ENCODE data around the gene TMIE. TPM values are rescaled to one million over a fixed set of nuclear protein-coding genes. Genes with fewer than 3 reads are reported as not detected.

Gene TMIE
- total and polyA plus RNA-seq, 2 of the 4 experiments (the other 2 are of a cell fraction): 0.12 TPM; not detected in 1

DNA sequence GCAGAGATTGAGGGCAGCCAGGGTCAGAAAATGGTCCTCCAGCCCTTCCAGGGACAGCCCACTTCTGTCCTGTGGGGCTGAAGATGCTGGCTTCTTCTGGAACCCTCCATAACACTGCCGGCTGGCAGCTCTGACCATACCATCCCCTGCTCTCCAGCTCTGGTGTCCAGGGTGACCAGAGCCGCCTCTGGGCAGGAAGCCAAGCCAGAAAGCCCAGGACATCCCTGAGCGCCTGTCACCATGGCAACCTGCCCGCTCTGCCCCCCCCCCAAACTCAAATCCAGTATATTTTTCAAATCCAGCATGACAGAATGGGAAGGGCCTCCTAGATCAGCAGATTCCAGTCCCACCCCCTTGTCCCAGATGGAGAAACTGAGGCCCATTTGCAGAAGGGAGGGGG, 420 bp upstream of the TMIE start:
- no peak overlapping the region for H3K27ac ChIP-seq (ENCODE audit: insufficient read depth, low read length)
- no peak overlapping the region for H3K23ac ChIP-seq (ENCODE audit: low read depth, low read length)
- dilution Hi-C loops (cut with HindIII; ENCODE audit: low sequenced_read_pairs, unreplicated experiment) (no loop called here), intact Hi-C loops (cut with micrococcal nuclease) (no loop called here), in situ Hi-C loops (cut with MboI; ENCODE audit: low sequenced_read_pairs) (loop anchor here (5.0 to 25.0 kb wide), 2 partner anchors 197 to 662 kb away; no protein-coding TSS in a partner anchor)
- no peak overlapping the region for H4K5ac ChIP-seq (ENCODE audit: low read depth, low read length)
- TF ChIP-seq BHLHE40 (IDR thresholded peaks at IDR 0.05; ENCODE audit: low read depth, low read length) (no peak), POLR2A (IDR thresholded peaks at IDR 0.05; ENCODE audit: low read depth, low read length) (no peak), FOS (IDR thresholded peaks at IDR 0.05; ENCODE audit: low read depth, low read length) (no peak), RAD21 (IDR thresholded peaks at IDR 0.05; ENCODE audit: low read length) (no peak), SMC3 (IDR thresholded peaks at IDR 0.05; ENCODE audit: low read depth, low read length) (no peak), RCOR1 (IDR thresholded peaks at IDR 0.05; ENCODE audit: insufficient replicate concordance, low read length) (no peak), CHD1 (IDR thresholded peaks at IDR 0.05; ENCODE audit: low read depth, low read length) (no peak), RFX5 (IDR thresholded peaks at IDR 0.05; ENCODE audit: low read depth, low read length) (no peak), MXI1 (IDR thresholded peaks at IDR 0.05; ENCODE audit: borderline replicate concordance, low read depth, low read length) (no peak), NFE2L2 (IDR thresholded peaks at IDR 0.05; ENCODE audit: low read depth, low read length) (no peak), MAZ (IDR thresholded peaks at IDR 0.05; ENCODE audit: borderline replicate concordance, low read depth, low read length) (no peak)
- TF ChIP-seq, protein P1, sequence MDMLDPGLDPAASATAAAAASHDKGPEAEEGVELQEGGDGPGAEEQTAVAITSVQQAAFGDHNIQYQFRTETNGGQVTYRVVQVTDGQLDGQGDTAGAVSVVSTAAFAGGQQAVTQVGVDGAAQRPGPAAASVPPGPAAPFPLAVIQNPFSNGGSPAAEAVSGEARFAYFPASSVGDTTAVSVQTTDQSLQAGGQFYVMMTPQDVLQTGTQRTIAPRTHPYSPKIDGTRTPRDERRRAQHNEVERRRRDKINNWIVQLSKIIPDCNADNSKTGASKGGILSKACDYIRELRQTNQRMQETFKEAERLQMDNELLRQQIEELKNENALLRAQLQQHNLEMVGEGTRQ (IDR thresholded peaks at IDR 0.05; ENCODE audit: low read depth, low read length): no peak
- H4K8ac ChIP-seq (ENCODE audit: low read depth in 2 of 2, low read length in 2 of 2): no peak overlapping the region
- WGBS, 2 experiments (ENCODE audit: extremely low coverage in 2 of 2, insufficient read length in 1 of 2): 45% methylated on average over 2 of the region's 4 CpGs; no CpG with 5 or more reads in 1 of the 2 experiments
- no peak overlapping the region for H2AFZ ChIP-seq (replicated peaks; ENCODE audit: low read length, poor library complexity)
- H3K56ac ChIP-seq (ENCODE audit: extremely low read depth, insufficient read depth, low read length): no peak overlapping the region
- no peak overlapping the region for H2BK15ac ChIP-seq (ENCODE audit: low read depth, low read length)
- H2AK9ac ChIP-seq (replicated peaks; ENCODE audit: low read depth, low read length, poor library complexity): peak overlapping the region; percentile 61
- no peak overlapping the region for H3K14ac ChIP-seq (replicated peaks; ENCODE audit: low read depth, low read length)
- ChIA-PET POLR2A (ENCODE audit: unreplicated experiment) (no interaction called here), CTCF (no interaction called here)
- H2BK20ac ChIP-seq (ENCODE audit: low read depth, low read length): 0 out of 2 replicates have a peak overlapping the region, but pooled peaks have one; percentile 24
- H3K4me3 ChIP-seq (ENCODE audit: insufficient read depth, low read depth, low read length): no peak overlapping the region
- ATAC-seq (ENCODE audit: low read depth) (no peak), DNase-seq (no peak)
- H4K91ac ChIP-seq (ENCODE audit: insufficient read depth, low read depth, low read length): no peak overlapping the region; the same call in 1 of the 2 replicates
- H2BK120ac ChIP-seq (ENCODE audit: low read depth, low read length): peak overlapping the region; percentile 23; the same call in 1 of the 2 replicates
- peaks cover 4% of the 10 kb centered on the region; the same call in 1 of the 2 replicates for H3K9me1 ChIP-seq (ENCODE audit: insufficient read depth, low read length)
- peaks cover 3% of the 10 kb centered on the region; the same call in 1 of the 2 replicates for H4K20me1 ChIP-seq (ENCODE audit: insufficient read depth, low read length)
- peaks cover 32% of the 10 kb centered on the region for H3K27me3 ChIP-seq (ENCODE audit: control insufficient read depth, insufficient read depth, low read length)
- BruUV-seq (replicated peaks): no TSS peak
- H3K18ac ChIP-seq (ENCODE audit: low read depth, low read length): no peak overlapping the region
- H2BK5ac ChIP-seq (ENCODE audit: low read depth, low read length, poor library complexity, severe bottlenecking): no peak overlapping the region
- no peak overlapping the region for H3K4ac ChIP-seq (ENCODE audit: low read depth, low read length)
- no peak overlapping the region for H2AK5ac ChIP-seq (ENCODE audit: low read depth, low read length)
- no peaks in the 10 kb centered on the region for H3K36me3 ChIP-seq (ENCODE audit: control insufficient read depth, insufficient read depth, low read length)
- peaks cover 15% of the 10 kb centered on the region for H3K4me1 ChIP-seq (ENCODE audit: control insufficient read depth, insufficient read depth, low read length)
- H3K9me3 ChIP-seq (ENCODE audit: control insufficient read depth, insufficient read depth, low read length): no peaks in the 10 kb centered on the region
- H3K4me2 ChIP-seq (ENCODE audit: low read depth, low read length): no peak overlapping the region; the same call in 1 of the 2 replicates
- no peaks in the 10 kb centered on the region for H3K79me1 ChIP-seq (ENCODE audit: low read depth in 1 of 2, low read length in 2 of 2)
- no peak overlapping the region for H3K9ac ChIP-seq (ENCODE audit: low read depth, low read length)

All from IMR-90 (cell line).